ENCODE measurements around the gene ENO3.

- TF ChIP-seq, protein P1, sequence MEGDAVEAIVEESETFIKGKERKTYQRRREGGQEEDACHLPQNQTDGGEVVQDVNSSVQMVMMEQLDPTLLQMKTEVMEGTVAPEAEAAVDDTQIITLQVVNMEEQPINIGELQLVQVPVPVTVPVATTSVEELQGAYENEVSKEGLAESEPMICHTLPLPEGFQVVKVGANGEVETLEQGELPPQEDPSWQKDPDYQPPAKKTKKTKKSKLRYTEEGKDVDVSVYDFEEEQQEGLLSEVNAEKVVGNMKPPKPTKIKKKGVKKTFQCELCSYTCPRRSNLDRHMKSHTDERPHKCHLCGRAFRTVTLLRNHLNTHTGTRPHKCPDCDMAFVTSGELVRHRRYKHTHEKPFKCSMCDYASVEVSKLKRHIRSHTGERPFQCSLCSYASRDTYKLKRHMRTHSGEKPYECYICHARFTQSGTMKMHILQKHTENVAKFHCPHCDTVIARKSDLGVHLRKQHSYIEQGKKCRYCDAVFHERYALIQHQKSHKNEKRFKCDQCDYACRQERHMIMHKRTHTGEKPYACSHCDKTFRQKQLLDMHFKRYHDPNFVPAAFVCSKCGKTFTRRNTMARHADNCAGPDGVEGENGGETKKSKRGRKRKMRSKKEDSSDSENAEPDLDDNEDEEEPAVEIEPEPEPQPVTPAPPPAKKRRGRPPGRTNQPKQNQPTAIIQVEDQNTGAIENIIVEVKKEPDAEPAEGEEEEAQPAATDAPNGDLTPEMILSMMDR (IDR thresholded peaks at IDR 0.05; ENCODE audit: low read depth, low read length, poor library complexity, severe bottlenecking): no peak
- TF ChIP-seq EZH2phosphoT487 (IDR thresholded peaks at IDR 0.05; ENCODE audit: borderline replicate concordance, low read length): no peak
Measured at GRCh38 chr17:4949321-4950074, 1.4 kb upstream of the ENO3 start.
